ENCODE results near the gene SLC25A26. TPM values are rescaled to one million over a fixed set of nuclear protein-coding genes. Genes with fewer than 3 reads are reported as not detected.

The SLC25A26 gene
- polyA plus RNA-seq, 1 donor (not counting 4 experiments of a cell fraction or from before 2014, with no cell fraction given), result 25.2 TPM

GRCh38 chr3:66366747-66367146, 145.9 kb downstream of the SLC25A26 start:
- Histone ChIP-seq H4K20me1 (ENCODE audit: control insufficient read depth, extremely low read depth, insufficient read depth, low read length) (no peaks in the 10 kb centered on the region), H3K4me1 (ENCODE audit: control insufficient read depth, extremely low read depth, insufficient read depth, low read length) (no peaks in the 10 kb centered on the region), H2AFZ (ENCODE audit: control insufficient read depth, low read length) (no peak overlapping the region), H3K9ac (ENCODE audit: control insufficient read depth, extremely low read depth, insufficient read depth, low read length) (no peak overlapping the region), H3K79me2 (ENCODE audit: control insufficient read depth, insufficient read depth, low read length) (no peaks in the 10 kb centered on the region), H3K9me1 (ENCODE audit: control insufficient read depth, extremely low read depth, insufficient read depth, low read length) (no peaks in the 10 kb centered on the region), H3K27me3 (ENCODE audit: control insufficient read depth, extremely low read depth, insufficient read depth, low read length) (no peaks in the 10 kb centered on the region), H3K27ac (ENCODE audit: control insufficient read depth, insufficient read depth, low read length) (no peak overlapping the region), H3K36me3 (ENCODE audit: control insufficient read depth in 2 of 2, extremely low read depth in 1 of 2, insufficient read depth in 2 of 2, low read length in 2 of 2) (no peaks in the 10 kb centered on the region), H3K4me2 (ENCODE audit: control insufficient read depth, extremely low read depth, insufficient read depth, low read depth, low read length) (no peak overlapping the region), H3K9me3 (ENCODE audit: control insufficient read depth, low read depth, low read length) (no peaks in the 10 kb centered on the region), H3K4me3 (ENCODE audit: control insufficient read depth in 2 of 3, extremely low read depth in 1 of 3, insufficient read depth in 2 of 3, low read depth in 1 of 3, low read length in 3 of 3) (no peak overlapping the region)
- dilution Hi-C loops (cut with MboI; ENCODE audit: extremely low pct_ligation_motif_present, low sequenced_read_pairs), result no loop called here
- DNase-seq (ENCODE audit: low read depth, low spot score), result no peak
- TF ChIP-seq CTCF (optimal IDR thresholded peaks at IDR 0.05 in 1 of 3, IDR thresholded peaks at IDR 0.05 in 1 of 3, conservative IDR thresholded peaks at IDR 0.05 in 1 of 3; ENCODE audit: extremely low read depth in 1 of 3, insufficient read depth in 2 of 3, low read length in 3 of 3), result no peak
- TF ChIP-seq EZH2 (IDR thresholded peaks at IDR 0.05; ENCODE audit: low read length), result no peak
- no peak for FAIRE-seq

GRCh38 chr3:66367979-66368378, 147.2 kb downstream of the SLC25A26 start:
- no peaks in the 10 kb centered on the region for H3K27me3 ChIP-seq (ENCODE audit: control insufficient read depth, extremely low read depth, insufficient read depth, low read length)

More at GRCh38 chr3:66367979-66368378, 147.2 kb downstream of the SLC25A26 start:
- Histone ChIP-seq H3K9me3 (ENCODE audit: control insufficient read depth, low read depth, low read length) (no peaks in the 10 kb centered on the region), H2AFZ (ENCODE audit: control insufficient read depth, low read length) (no peak overlapping the region), H3K79me2 (ENCODE audit: control insufficient read depth, insufficient read depth, low read length) (no peaks in the 10 kb centered on the region), H3K4me3 (ENCODE audit: control insufficient read depth in 2 of 3, extremely low read depth in 1 of 3, insufficient read depth in 2 of 3, low read depth in 1 of 3, low read length in 3 of 3) (no peak overlapping the region), H3K36me3 (ENCODE audit: control insufficient read depth in 2 of 2, extremely low read depth in 1 of 2, insufficient read depth in 2 of 2, low read length in 2 of 2) (no peaks in the 10 kb centered on the region), H3K9me1 (ENCODE audit: control insufficient read depth, extremely low read depth, insufficient read depth, low read length) (no peaks in the 10 kb centered on the region), H3K4me1 (ENCODE audit: control insufficient read depth, extremely low read depth, insufficient read depth, low read length) (no peaks in the 10 kb centered on the region), H3K9ac (ENCODE audit: control insufficient read depth, extremely low read depth, insufficient read depth, low read length) (no peak overlapping the region), H4K20me1 (ENCODE audit: control insufficient read depth, extremely low read depth, insufficient read depth, low read length) (no peaks in the 10 kb centered on the region), H3K4me2 (ENCODE audit: control insufficient read depth, extremely low read depth, insufficient read depth, low read depth, low read length) (no peak overlapping the region), H3K27ac (ENCODE audit: control insufficient read depth, insufficient read depth, low read length) (no peak overlapping the region)
- TF ChIP-seq CTCF (optimal IDR thresholded peaks at IDR 0.05 in 1 of 3, IDR thresholded peaks at IDR 0.05 in 1 of 3, conservative IDR thresholded peaks at IDR 0.05 in 1 of 3; ENCODE audit: extremely low read depth in 1 of 3, insufficient read depth in 2 of 3, low read length in 3 of 3) (no peak), EZH2 (IDR thresholded peaks at IDR 0.05; ENCODE audit: low read length) (no peak)
- DNase-seq (ENCODE audit: low read depth, low spot score), result no peak
- dilution Hi-C loops (cut with MboI; ENCODE audit: extremely low pct_ligation_motif_present, low sequenced_read_pairs), result no loop called here
- no peak for FAIRE-seq
